Activated naive CD4-positive, alpha-beta T cell treated with anti-CD3 and anti-CD28 coated beads, Interleukin-2, amount 50 U/mL, for 72 hours (primary cell): Measurements from ENCODE around the gene UTP25. TPM values are rescaled to one million over a fixed set of nuclear protein-coding genes. Genes with fewer than 3 reads are reported as not detected.

ENCODE experiments used
- ATAC-seq, 2 donors: fragments of 150-1000 bp; cut with Tn5 transposase; 2 replicates each; pipeline ENCODE4 v1.10.0; 2021; ENCODE audit warnings: mild to moderate bottlenecking in 2 of 2, moderate library complexity in 2 of 2
- DNase-seq, 2 donors: peaks; one replicate each; pipeline ENCODE4 v3.0.0; 2021 to 2022; ENCODE audit warnings: low spot score in 2 of 2
- H3K27ac Mint-ChIP-seq, 2 donors: one replicate each; pipeline ENCODE4 v1.8.0; 2022; ENCODE audit warnings: mild to moderate bottlenecking in 2 of 2, mixed read lengths in 2 of 2
- H3K36me3 Mint-ChIP-seq, 2 donors: one replicate each; pipeline ENCODE4 v1.8.0; 2022; ENCODE audit warnings: mixed read lengths in 2 of 2
- H3K9me3 Mint-ChIP-seq, 2 donors: one replicate each; pipeline ENCODE4 v1.8.0; 2022; ENCODE audit warnings: mixed read lengths in 2 of 2
- total RNA-seq, 2 donors: library from RNA; stranded (reverse); gene quantifications; one replicate each; pipeline ENCODE4 v1.2.3, GENCODE V29; 2022

The UTP25 gene
- total RNA-seq, 2 donors from 2014 or later = 11.3 to 11.4 TPM

DNA sequence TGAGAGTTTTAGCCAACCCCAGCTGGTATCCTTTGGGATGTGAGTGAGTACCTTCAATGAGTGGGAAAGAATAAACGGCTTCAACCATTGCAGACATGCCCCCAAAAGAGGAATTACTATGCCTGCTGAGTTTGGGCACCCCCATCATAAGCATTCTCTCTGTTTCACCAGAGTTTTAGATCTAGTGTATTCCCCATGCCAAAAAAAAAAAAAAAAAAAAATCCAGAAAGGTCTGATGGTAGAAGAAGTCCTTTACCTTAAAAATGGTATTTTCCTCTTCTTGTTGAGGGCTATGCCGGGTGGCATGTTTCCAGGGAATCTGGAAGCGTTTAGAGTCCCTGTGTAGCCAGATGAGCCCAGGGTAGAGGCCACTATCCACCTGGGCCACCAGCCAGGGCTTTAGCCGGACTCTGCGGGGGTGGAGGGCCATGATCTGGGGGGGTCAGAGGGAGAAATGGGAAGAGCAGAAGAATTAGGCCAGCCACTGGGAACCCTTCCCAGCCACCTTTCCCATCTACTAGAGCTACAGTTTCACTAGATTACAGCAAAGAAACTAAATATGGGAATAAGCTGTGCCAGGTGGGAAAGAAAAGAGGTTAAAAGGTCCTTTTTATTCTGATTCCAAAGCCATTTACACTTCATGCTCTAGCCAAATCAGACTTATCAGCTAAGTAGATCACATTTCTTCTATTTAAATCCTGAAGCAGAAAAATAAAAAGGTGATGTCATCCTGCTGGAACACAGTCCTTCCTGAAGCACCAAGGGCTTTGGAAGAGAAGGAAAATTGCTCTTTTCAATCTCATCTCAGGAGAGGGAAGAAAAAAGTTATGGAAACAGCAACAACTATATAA lies 26.6 kb upstream of the UTP25 start:
- peaks cover 0 to 6% of the 10 kb centered on the region in 2 donors for H3K36me3 Mint-ChIP-seq
- H3K27ac Mint-ChIP-seq = no peak overlapping the region
- H3K9me3 Mint-ChIP-seq = no peaks in the 10 kb centered on the region
- DNase-seq (no peak), ATAC-seq (no peak)

DNA sequence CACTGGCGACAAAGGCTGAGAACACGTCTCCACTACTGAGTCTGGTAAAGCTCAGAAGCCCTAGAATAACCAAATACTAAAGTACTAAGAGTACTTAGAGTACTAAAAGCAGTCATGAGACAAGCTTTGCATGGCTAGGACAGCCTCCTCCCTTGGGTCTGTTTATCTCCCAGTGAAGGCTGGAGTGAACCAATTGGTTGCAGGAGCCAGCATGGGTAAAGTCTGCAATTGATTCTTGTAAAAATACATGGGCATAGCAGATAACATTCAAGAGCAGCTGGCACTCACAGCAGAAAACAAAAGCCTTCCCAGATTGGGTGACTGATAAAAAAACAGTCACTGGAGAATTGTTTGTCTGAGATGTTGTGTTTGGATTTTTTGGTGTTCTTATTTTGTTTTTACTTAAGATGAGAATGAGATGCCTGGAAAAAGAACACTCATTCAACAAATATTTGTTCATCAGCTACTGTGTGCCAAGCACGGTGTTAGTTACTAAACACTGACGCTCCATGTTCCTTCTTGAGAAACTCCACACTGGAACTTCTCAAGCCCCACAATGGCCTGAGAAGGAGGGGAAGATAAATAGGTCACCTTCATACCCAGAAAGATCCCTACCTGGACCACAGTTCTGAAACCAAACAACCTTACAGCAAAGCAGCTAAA lies 25.5 kb upstream of the UTP25 start:
- Mint-ChIP-seq H3K36me3 (peaks cover 0 to 6% of the 10 kb centered on the region in 2 donors), H3K27ac (no peak overlapping the region), H3K9me3 (no peaks in the 10 kb centered on the region)
- ATAC-seq = no peak
- no peak for DNase-seq

DNA sequence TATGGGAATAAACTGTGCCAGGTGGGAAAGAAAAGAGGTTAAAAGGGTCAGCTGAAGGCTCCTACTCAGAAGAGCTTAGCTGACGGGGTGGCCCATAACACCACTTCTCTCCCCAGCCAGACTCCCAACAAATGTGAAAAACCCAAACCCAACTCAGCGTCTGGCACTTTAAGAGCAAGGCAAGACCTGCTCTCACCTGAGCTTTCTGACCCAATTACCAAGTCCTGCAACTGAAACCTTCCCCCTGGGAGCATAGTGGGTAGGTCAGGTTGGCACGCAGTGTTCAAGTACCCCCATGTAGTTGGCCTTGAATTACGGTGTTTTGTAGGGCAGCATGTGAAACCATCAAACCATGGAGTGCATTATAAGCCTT lies 25.0 kb upstream of the UTP25 start:
- ATAC-seq (no peak), DNase-seq (no peak)
- Mint-ChIP-seq H3K36me3 (peaks cover 0 to 5% of the 10 kb centered on the region in 2 donors), H3K9me3 (no peaks in the 10 kb centered on the region), H3K27ac (no peak overlapping the region)

DNA sequence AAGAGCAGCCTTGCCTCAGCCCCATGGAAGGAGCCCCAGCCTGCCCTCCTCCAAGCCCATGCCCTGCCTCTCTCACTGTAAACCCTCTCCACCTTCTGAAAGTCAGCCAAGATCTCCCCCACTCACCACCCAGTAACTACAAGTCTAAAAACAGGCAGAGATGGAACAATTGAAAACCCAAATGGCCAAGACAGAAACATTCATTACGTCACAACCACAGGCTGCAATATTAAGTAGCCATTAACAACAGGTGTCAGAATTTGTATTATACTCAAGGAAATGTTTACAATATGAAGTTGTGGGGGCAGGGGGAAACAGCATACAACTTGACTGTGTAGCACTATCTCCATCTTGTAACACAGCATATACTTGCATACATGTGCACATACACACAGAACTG lies 24.2 kb upstream of the UTP25 start:
- Mint-ChIP-seq H3K27ac (no peak overlapping the region), H3K36me3 (no peaks in the 10 kb centered on the region)
- ATAC-seq = no peak

DNA sequence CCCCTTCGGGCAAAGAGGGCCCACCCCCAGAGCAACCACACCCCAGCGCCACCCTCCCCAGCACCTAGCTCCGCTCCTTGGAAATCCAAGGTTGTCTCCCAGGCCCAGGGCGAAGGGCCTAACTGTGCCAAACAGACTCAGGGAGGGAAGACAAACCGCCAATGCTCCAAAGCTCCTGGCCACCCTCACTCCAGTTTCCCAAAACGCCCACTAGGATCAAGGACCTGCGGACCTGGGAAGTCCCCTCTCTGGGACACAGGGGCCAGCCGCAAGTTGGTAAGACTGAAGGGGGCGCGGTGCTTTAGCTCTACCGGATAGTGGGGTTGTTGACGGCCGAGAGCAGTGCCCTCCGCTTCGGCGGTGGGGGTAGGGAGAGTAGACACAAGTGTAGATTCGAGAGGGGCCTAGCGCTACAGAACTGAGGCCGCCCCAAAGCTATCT lies 22.4 kb upstream of the UTP25 start:
- no peaks in the 10 kb centered on the region for H3K36me3 Mint-ChIP-seq
- H3K27ac Mint-ChIP-seq = peak overlapping the region in 1 of 2 donors; percentile 59
- DNase-seq = no peak
- H3K9me3 Mint-ChIP-seq = no peaks in the 10 kb centered on the region
- ATAC-seq = no peak

More for the DNA sequence above, 24.2 kb upstream of the UTP25 start:
- no peak for DNase-seq
- no peaks in the 10 kb centered on the region for H3K9me3 Mint-ChIP-seq

DNA sequence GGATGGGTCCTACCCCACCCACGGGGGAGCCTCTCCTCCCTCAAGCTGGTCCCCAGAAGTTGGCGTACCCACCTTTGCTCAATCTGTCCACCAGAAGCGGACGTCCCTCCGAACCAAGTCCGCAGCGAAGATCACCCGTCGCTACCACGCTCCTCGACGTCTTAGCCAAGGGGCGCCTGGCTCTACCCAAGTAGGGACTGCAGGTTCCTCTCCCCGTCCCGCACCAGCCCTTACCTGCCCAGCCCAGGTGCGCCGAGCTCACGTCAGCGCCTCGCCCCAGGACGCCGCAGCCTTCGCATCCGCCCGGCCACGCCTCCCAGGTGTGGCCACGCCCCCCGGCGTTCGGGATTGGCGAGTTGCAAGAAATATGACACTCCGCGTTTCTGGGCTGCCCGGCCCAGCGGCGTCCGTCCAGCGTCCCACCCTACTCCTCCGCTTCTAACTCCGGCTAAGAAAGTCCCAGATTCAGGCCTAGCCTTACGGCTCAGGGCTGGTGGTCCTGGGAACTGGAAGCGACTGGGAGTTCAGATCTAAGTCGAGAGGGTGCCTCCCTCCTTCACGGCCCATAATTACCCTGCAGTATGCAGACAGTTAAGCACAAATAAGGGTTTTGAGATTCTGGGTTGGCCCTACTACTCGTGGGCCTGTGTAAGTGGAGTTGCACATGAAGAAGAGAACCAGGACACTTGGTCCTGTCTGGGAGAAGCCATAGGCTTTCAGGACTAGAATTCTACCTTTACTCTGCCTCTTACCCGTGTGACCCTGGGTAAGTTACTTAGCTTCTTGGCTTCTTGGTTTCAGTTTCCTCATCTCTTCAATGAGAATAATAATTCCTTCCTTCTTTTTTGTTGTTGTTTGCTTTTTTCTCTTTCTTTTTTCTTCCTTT lies 21.7 kb upstream of the UTP25 start, which contains the start of gene IRF6:
TSS of gene IRF6 (minus strand) at position 268 of the 886 bp plus-strand sequence. CDS start 4,729 bp downstream, outside the sequence.
- no peaks in the 10 kb centered on the region for H3K9me3 Mint-ChIP-seq
- DNase-seq (peak; percentile 62 to 65), ATAC-seq (peak; percentile 91)
- no peaks in the 10 kb centered on the region for H3K36me3 Mint-ChIP-seq
- peak within 1 kb of the TSS in 1 of 2 donors; percentile 59 for H3K27ac Mint-ChIP-seq

DNA sequence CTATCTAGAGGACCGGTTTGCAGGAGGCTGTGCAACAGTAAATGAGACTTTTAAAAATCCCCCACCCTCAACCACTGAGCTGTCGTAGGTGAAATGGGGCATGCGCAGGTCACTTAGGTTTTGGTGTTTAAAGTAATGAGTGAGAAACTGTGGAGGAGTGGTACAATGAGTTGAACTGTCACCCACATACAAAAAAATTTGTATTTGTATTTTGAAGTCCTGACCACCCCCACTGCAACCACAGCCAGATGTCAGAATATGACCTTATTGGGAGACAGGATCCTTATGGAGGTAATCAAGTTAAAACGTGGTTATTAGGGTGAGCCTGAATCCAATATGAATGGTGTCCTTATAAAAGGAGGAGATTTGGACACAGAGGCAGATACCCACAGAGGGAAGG lies 20.3 kb upstream of the UTP25 start:
- no peaks in the 10 kb centered on the region for H3K36me3 Mint-ChIP-seq
- ATAC-seq (no peak), DNase-seq (no peak)
- no peaks in the 10 kb centered on the region for H3K9me3 Mint-ChIP-seq
- no peak overlapping the region for H3K27ac Mint-ChIP-seq

DNA sequence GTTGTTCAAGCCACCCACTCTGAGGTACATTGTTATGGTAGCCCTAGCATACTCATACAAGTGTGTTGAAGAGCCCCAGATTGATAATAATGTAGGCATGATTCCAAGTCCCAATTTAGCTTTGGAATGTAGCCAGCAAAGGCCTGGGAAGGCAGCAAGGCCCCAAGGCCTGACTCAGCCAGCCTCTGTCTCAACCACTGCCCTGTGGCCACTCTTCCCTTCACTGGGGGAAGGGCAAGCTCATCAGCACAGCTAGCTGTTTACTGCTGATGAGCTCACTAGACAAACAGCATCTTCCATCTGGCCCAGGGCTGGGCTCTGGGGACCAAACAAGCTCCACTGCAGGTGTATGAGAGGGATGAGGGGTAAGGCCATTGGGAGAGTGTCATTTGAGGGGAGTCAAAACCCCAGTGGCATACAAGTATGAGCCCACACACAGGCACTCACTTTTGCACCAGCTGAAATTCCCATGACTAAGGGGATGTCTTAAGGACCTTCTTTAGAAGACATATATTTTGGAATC lies 19.7 kb upstream of the UTP25 start:
- Mint-ChIP-seq H3K27ac (no peak overlapping the region), H3K36me3 (no peaks in the 10 kb centered on the region), H3K9me3 (no peaks in the 10 kb centered on the region)
- no peak for ATAC-seq
- no peak for DNase-seq

DNA sequence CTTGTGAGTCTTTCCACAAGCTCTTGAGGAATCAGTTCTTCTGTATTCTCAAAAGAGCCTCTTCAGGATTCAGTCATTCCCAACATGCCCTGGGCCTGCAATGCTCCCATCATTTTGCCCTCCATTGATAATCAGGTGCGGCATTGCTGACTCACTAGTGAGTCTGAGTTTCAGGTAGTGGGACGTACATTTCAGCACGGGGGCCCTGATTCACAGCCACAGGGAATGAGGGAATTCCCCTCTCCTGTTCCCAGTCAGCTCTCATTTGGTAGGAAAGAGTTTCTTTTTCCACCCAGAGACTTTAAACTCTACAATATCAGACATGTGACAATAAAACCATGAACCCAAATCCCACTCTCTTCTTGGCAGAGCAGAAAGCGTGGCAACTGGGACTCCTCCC lies 18.2 kb upstream of the UTP25 start:
- no peak for DNase-seq
- Mint-ChIP-seq H3K36me3 (no peaks in the 10 kb centered on the region), H3K27ac (no peak overlapping the region), H3K9me3 (no peaks in the 10 kb centered on the region)
- no peak for ATAC-seq

DNA sequence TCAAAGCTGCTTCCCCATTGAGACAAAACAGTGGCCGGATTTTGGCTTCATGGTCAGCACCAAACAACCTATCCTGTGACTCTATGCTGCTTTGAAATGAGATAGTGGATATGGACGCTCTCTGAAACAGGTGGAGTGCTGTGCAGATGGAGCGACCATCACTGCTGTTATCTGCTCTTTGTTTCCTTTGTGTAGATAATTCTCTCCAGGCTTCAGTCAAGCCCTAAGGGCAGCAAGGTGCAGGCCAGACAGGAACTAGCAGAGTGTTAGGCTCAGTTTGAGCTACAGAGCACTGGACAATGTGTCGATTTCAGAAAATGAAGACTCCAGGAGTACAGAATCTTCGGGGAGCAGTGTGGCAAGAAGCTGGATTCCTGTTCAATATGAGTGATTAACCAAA lies 17.0 kb upstream of the UTP25 start:
- Mint-ChIP-seq H3K27ac (no peak overlapping the region), H3K9me3 (no peaks in the 10 kb centered on the region), H3K36me3 (no peaks in the 10 kb centered on the region)
- ATAC-seq (no peak), DNase-seq (no peak)

DNA sequence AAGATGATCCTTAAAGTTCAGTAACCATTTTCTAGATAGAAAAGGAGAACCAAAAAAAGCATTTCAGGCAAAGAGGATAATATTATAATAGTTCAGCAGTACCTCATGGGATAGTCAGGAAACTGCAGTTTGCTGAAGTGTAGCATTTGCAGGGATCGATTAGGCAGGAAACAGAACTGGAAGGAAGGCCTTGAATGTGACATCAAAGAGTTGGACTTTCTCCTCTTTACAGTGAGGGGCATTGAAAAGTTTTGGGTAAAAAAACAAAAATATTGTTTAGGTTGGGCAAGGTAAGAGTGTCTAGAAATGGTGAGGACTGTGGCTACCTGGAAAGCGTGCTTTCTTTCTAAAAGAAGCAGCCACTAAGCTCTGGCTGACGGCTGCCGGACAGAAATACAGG lies 13.9 kb upstream of the UTP25 start:
- H3K36me3 Mint-ChIP-seq = no peaks in the 10 kb centered on the region
- no peaks in the 10 kb centered on the region for H3K9me3 Mint-ChIP-seq
- DNase-seq = no peak
- no peak for ATAC-seq
- H3K27ac Mint-ChIP-seq = no peak overlapping the region

DNA sequence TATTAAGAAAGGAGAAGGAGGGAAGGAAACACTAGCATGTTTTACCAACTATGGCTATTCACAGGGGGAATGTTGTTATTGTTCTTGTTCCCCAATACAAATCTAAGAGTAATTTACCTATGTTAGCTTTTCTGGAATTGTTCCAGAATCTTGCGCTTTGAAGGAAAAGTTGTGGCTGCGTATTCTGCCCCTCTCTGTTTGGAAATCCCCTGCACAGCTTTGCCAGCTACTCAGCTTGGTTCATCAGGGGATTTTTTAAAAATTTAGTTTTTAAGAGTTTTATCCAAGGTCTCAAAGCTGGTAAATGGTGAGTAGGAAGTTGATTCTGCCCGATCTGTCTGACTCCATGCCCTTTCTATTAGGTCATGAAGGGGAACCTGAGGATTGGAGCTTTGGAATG lies 12.3 kb upstream of the UTP25 start:
- ATAC-seq = peak in 1 of 2 donors; percentile 16
- peak overlapping the region in 1 of 2 donors; percentile 70 for H3K27ac Mint-ChIP-seq

DNA sequence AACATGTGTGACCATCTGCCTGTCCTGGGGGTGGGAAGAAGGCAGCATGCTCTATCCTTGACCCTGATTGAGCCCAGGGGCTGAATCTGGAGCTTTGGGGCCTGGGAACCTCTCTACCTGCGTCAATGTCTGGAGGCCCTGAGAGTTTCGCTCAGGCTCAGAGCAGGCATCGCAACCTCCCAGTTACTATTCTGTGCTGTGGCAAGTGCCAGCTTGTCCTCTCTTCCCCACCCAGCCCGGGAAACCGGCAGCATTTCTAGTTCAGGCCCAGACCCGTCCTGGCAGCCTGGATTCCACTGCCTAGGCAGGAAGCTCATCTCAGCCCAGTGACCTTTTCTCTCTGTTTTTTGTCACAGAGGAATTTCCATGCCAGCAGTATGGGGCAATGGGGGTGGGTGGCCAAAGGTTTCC lies 11.8 kb upstream of the UTP25 start:
- Mint-ChIP-seq H3K9me3 (no peaks in the 10 kb centered on the region), H3K36me3 (no peaks in the 10 kb centered on the region), H3K27ac (peak overlapping the region; percentile 27 to 70)
- DNase-seq = no peak
- ATAC-seq = peak in 1 of 2 donors; percentile 16

More for the DNA sequence above, 12.3 kb upstream of the UTP25 start:
- Mint-ChIP-seq H3K9me3 (no peaks in the 10 kb centered on the region), H3K36me3 (no peaks in the 10 kb centered on the region)
- DNase-seq = no peak

DNA sequence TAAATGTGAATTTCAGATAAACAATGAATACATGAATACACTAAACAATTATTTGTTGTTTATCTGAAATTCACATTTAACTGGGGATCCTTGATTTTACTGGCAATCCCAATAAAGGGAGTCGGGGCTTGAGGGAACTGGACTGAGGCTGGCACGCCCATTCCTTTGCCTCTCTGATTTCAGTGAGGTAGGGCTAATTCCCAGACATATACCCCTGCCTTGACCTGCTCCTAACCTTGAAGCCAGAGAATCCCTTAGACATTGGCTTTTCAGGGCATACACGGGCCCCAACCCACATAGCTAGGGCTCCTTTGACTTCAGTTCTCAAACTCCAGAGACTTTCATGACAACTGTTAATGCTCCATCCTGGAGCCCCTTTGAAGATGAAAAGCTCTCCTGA lies 10.8 kb upstream of the UTP25 start:
- ATAC-seq = no peak
- no peak for DNase-seq
- Mint-ChIP-seq H3K9me3 (no peaks in the 10 kb centered on the region), H3K36me3 (no peaks in the 10 kb centered on the region), H3K27ac (peak overlapping the region in 1 of 2 donors; percentile 70)

DNA sequence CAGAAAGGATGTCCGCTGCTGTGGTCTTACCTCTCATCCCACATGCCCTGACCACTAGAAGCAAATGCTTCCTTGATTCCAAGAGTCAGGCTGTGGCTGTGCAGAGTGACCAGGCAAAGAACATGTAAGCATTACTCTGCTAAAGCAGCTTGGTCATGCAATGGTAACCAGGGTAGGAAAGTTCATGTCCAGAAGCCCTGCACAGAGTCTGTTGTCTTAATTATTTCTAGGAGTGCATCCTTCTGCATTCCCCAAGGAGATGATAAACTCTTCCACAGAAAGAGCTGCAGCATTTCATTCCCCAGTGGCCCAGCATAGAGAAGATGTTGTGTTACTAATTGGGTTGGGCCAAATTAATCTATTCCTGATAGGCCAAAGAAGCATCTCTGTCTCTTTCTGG lies 10.1 kb upstream of the UTP25 start:
- no peak overlapping the region for H3K27ac Mint-ChIP-seq
- no peaks in the 10 kb centered on the region for H3K9me3 Mint-ChIP-seq
- DNase-seq (no peak), ATAC-seq (no peak)
- no peaks in the 10 kb centered on the region for H3K36me3 Mint-ChIP-seq

DNA sequence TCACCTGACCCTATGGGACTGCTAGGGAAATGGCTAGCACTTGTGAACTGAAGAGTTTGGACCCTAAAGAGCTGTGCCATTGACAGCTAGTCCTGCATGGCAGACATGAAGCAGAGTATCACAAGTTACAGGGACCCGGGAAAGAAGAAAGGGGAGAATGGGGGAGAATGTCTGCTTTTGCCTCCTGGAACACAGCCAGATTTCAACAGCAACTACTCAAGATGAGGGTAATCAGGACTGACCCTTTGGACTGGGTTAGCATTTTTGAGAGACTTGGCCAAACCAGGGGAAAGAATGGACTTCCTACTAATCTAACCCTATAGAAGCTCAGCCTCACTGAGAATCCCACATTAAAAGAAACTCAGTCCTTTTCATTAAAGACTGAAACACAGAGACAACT lies 8.7 kb upstream of the UTP25 start:
- no peak for DNase-seq
- Mint-ChIP-seq H3K27ac (no peak overlapping the region), H3K9me3 (no peaks in the 10 kb centered on the region), H3K36me3 (no peaks in the 10 kb centered on the region)
- ATAC-seq = no peak

DNA sequence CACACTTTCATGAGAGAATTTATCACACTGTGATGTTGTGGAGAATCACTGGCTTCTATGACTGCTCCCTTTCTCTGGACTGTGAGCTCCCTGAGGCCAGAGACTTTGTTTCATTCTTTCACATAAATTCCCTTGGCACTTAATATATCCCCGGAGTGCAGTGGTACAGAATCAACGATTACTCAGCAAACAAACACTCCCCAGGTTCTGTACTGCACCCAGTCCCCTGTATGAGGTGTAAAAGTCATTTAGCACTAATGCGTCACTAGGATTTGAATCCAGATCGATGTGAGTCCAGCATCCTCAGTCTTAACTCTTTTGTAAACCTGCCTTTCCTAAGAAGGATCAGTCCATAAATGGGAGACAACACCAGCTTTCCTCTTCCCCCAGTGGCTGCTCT lies 6.8 kb upstream of the UTP25 start:
- ATAC-seq = peak in 1 of 2 donors; percentile 19
- Mint-ChIP-seq H3K36me3 (no peaks in the 10 kb centered on the region), H3K27ac (no peak overlapping the region), H3K9me3 (no peaks in the 10 kb centered on the region)
- no peak for DNase-seq
